GM21515 (cell line): Measurements from ENCODE around the gene RHOBTB3.

Source experiments
- ATAC-seq: cut with Tn5 transposase; IDR thresholded peaks from one replicate; pipeline ENCODE4 v1.9.1; 2021; ENCODE audit not compliant: unreplicated experiment

RHOBTB3 gene

DNA sequence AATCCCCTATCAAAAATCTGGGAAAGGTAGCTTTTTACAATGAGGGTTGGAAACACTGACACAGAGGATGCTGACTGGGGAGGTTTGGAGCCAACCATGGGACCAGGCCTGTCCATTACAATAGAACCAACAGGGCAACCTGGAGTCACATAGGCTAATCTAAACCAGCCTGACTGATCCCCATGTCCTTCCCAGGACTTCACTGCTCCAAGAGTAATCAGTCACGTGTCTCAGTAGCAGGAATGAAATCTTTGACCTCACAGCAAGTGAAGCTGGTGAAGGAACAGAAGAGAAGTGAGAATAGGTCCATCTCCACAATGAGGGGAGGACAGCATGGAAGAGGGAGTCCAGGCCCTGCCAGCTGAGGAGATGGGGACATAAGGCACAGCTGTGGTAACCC is 107.4 kb downstream of the RHOBTB3 start:
- ATAC-seq: no peak

DNA sequence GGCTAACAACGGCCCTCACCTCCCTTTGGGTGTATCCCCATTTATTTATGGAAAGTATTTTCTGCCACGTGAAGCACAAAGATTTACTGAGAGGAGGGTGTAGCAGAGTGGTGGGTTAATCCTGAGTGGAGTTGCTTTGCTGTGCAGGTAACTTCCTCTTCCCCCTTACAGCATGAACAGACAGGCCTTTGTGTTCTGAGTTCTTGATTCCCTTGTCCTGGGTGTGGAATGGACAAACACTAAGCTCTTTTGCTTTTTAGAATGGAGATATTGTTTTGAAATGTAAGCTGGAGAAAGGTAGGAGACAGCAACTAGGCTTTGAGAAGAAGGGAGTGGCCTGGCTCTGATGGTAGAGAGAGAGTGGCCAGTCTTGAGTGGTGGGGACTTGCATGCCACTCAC is 108.5 kb downstream of the RHOBTB3 start:
- ATAC-seq: no peak

DNA sequence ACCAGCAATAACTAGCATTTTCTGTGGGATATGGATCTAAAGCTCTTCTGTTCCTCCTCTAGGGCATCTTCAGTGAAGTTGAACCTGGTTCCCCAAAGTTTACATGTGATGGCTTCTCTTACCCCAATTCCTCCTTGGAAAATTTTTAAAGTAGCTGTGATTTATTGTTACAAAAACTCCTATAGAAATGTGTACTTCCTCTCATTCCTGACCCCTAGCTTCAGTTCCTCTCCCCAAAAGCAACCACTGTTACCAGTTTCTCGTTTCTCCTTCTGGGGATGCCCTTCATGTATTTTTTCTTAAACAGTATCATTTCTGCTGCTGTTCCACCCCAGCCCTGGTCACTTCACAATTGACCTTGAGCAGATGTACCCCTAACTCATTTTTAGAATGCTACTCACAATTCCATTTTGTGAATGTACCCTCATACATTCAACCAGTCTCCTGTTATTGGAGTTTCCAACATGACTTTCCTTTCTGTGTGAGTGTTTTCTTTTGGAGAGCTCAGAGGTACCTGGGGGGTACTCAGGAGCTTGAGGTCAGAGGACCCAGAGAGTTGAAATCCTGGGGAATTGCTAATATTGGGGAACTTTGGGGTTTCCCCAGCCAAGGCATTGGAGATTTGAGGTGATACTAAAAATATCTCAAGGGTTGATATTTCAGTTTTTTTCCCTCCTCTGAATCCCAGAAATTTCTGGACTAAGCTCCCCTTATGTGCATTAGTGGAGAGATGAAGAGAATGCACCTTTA is 110.0 kb downstream of the RHOBTB3 start:
- ATAC-seq: no peak

DNA sequence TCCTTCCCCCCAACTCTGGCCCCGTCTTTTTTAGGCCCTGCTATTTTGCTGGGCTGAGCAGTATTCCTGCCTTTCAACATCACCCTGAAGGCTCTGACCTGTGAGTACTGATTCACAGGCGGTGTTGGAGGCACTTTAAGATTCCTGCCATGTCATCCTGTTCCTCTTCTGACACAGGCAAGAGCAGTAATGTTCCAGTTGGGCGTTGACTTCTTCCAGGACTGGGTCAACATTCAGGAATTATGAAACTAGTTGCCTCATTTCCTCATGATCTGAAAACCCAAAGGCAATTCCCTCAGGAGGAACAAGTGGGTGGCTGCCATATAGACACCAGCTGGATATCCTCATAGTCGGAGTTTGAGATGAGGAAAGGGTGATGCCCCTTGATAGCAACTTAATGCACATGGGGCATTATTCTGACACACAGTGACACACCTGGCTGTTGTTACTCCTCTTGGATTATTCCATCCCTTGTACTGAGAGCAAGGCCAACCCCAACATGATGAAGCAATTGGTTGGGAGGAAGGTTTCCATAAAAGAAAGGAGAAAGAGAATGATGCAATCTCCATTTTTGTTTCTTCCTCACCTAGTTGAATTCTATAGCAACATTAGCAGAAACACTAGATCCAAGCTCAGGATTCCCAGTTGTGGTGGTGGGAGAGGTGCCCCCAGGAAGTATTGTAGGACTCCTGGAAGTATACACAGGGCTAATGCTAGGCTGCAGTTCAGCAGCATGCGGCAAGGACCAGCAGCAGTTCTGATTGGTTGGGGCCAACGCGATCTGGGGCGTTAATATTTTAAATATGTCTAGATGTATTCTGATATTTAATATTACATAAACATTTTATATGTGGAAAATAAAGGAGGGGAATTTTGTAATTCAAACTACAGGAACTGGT is 111.0 kb downstream of the RHOBTB3 start:
- ATAC-seq: no peak

DNA sequence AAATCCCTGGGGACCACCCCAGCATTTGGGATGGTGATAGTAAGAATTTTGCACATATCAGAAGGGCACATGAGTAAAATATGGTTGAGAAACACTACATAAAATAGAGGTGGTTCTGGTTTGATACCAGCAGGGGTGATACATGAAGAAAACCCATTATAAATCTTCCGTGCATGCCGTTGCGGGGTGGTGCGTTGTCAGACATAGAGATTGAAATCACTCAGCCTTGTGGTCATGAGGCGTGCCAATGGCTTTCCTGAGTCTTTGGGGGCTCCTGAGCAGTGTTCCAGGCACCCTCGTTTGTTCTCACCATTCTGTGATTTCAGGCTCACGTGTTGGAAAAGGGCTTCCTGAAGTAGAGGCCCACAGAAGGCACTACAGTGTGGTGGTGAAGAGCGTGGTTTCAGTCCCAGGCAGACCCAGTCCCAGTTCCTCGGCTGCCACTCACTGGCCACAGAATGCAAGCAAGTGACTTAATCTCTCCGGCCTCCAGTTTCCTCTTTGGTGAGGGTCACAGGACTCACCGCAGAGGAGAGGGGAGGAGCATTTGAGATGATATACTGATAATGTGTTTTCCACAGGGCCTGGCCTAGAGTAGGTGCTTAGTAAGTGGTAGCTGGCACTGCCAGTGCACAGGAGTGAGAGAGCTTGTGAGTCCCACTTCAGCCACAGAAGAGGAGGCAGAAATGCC is 111.9 kb downstream of the RHOBTB3 start:
- ATAC-seq: peak; percentile 84

DNA sequence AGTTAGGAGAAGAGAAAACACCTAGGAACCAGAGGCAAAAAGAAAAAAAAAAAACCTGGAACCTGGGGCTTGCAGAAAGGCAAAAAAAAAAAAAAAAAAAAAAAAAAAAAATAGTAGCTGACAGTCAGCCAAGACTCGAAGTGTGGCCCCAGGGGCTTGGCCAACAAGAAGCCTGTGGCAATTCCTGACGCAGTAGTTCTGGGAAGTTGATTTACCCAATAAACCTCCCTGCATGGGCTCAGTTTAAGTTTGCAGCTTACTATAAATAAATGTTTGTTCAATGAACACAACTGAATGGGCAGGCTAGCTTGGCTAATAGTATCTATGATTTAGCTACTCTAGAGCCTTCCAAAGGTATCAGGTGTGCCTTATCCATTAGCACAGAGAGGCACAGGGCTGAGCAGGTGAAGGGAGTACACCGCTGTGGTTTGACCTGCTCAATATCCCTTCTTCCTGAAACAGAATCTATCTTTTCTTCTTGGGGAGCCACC is 112.6 kb downstream of the RHOBTB3 start:
- ATAC-seq: no peak

DNA sequence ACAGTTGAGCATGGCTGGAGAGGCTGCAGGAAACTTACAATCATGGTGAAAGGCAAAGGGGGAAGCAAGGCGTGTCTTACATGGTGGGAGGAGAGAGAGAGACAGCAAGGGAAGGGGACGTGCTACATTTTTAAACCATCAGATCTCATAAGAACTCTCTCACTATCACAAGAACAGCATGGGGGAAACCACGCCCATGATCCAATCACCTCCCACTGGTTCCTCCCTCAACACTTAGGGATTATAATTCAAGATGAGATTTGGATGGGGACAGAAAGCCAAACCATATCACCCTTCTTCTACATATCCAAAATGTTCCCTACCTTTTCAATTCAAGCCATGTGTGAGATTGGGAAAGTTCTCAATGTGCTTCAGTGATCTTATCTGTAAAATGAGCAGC is 114.3 kb downstream of the RHOBTB3 start:
- ATAC-seq: no peak
